T-helper 22 cell (primary cell): ENCODE data around the gene S1PR3.
"Not testable (repeated sequence)": the region's sequence is repeated elsewhere in the genome, so short reads cannot be mapped to it uniquely, and the experiment has no call there.

Source experiments
- DNase-seq: peaks from one replicate; pipeline ENCODE4 v3.0.0-alpha.2; 2020; ENCODE audit warnings: low read depth

S1PR3 gene

GRCh38 chr9:88991066-88992034 is at the start of gene S1PR3:
TSS of gene S1PR3 (plus strand) at chr9:88991468. CDS start at chr9:89001201, 9,733 bp downstream.
- no peak for DNase-seq

- not testable (repeated sequence) for DNase-seq
Observed at GRCh38 chr9:88941586-88941985, 49.7 kb upstream of the S1PR3 start.

- DNase-seq = no peak
Observed at GRCh38 chr9:88942411-88942810, 48.9 kb upstream of the S1PR3 start.

GRCh38 chr9:88945636-88946333 is 45.5 kb upstream of the S1PR3 start:
- no peak for DNase-seq

GRCh38 chr9:88947581-88948573 is 43.4 kb upstream of the S1PR3 start:
- no peak for DNase-seq

GRCh38 chr9:88949425-88949824 is 41.8 kb upstream of the S1PR3 start:
- no peak for DNase-seq

- no peak for DNase-seq
Observed at GRCh38 chr9:88949961-88950340, 41.3 kb upstream of the S1PR3 start.

GRCh38 chr9:88950341-88951154 is 40.7 kb upstream of the S1PR3 start:
- no peak for DNase-seq

- no peak for DNase-seq
Observed at GRCh38 chr9:88951155-88951542, 40.1 kb upstream of the S1PR3 start.

- no peak for DNase-seq
Observed at GRCh38 chr9:88952086-88952615, 39.1 kb upstream of the S1PR3 start.

GRCh38 chr9:88952976-88953375 is 38.3 kb upstream of the S1PR3 start:
- DNase-seq = no peak

- DNase-seq = no peak
Observed at GRCh38 chr9:88953381-88954029, 37.8 kb upstream of the S1PR3 start.

- no peak for DNase-seq
Observed at GRCh38 chr9:88954066-88954465, 37.2 kb upstream of the S1PR3 start.

- DNase-seq = no peak
Observed at GRCh38 chr9:88957526-88957925, 33.7 kb upstream of the S1PR3 start.

GRCh38 chr9:88959727-88960469 is 31.4 kb upstream of the S1PR3 start:
- no peak for DNase-seq

- no peak for DNase-seq
Observed at GRCh38 chr9:88960632-88961031, 30.6 kb upstream of the S1PR3 start.

- no peak for DNase-seq
Observed at GRCh38 chr9:88965473-88965872, 25.8 kb upstream of the S1PR3 start.

GRCh38 chr9:88966894-88967676 is 24.2 kb upstream of the S1PR3 start:
- no peak for DNase-seq

- DNase-seq = no peak
Observed at GRCh38 chr9:88968799-88969198, 22.5 kb upstream of the S1PR3 start.
